HG03432 (cell line): ENCODE data around the gene MED19.
"Not testable (repeated sequence)": the region's sequence is repeated elsewhere in the genome, so short reads cannot be mapped to it uniquely, and the experiment has no call there.

Experiments
- ATAC-seq: cut with Tn5 transposase; IDR thresholded peaks from one replicate; pipeline ENCODE4 v1.9.1; 2021; ENCODE audit warnings: mild to moderate bottlenecking, moderate library complexity; ENCODE audit not compliant: unreplicated experiment

Gene MED19

GRCh38 chr11:57711414-57712255, at the start of gene MED19:
Gene MED19 (minus strand): TSS chr11:57712215. CDS start chr11:57712179, 36 bp downstream.
- ATAC-seq = peak; percentile 49

- no peak for ATAC-seq
Measured at GRCh38 chr11:57758174-57758573, 46.2 kb upstream of the MED19 start.

GRCh38 chr11:57752954-57753353, 40.9 kb upstream of the MED19 start:
- no peak for ATAC-seq

- peak; percentile 44 for ATAC-seq
Measured at GRCh38 chr11:57751676-57752253, 39.8 kb upstream of the MED19 start, which contains the start of gene BTBD18. Gene BTBD18 (minus strand): TSS chr11:57751819. CDS start chr11:57751188, 631 bp downstream.

- no peak for ATAC-seq
Measured at GRCh38 chr11:57751176-57751575, 39.2 kb upstream of the MED19 start.

- no peak for ATAC-seq
Measured at GRCh38 chr11:57746920-57747319, 34.9 kb upstream of the MED19 start.

GRCh38 chr11:57745206-57745605, 33.2 kb upstream of the MED19 start:
- no peak for ATAC-seq

GRCh38 chr11:57744357-57744756, 32.3 kb upstream of the MED19 start:
- no peak for ATAC-seq

- ATAC-seq = no peak
Measured at GRCh38 chr11:57742087-57742452, 30.1 kb upstream of the MED19 start.

- peak; percentile 93 for ATAC-seq
Measured at GRCh38 chr11:57741132-57742086, 29.4 kb upstream of the MED19 start, which contains the start of gene SELENOH. Gene SELENOH (plus strand): TSS chr11:57741491. CDS start chr11:57741596, 105 bp downstream.

- no peak for ATAC-seq
Measured at GRCh38 chr11:57735619-57736298, 23.7 kb upstream of the MED19 start.

GRCh38 chr11:57732661-57733060, 20.6 kb upstream of the MED19 start:
- no peak for ATAC-seq

GRCh38 chr11:57729479-57729878, 17.5 kb upstream of the MED19 start:
- ATAC-seq = no peak

- no peak for ATAC-seq
Measured at GRCh38 chr11:57728829-57729228, 16.8 kb upstream of the MED19 start.

GRCh38 chr11:57727185-57727584, 15.2 kb upstream of the MED19 start:
- no peak for ATAC-seq

GRCh38 chr11:57716726-57717125, 4.7 kb upstream of the MED19 start:
- ATAC-seq = not testable (repeated sequence)

GRCh38 chr11:57713835-57714234, 1.8 kb upstream of the MED19 start:
- ATAC-seq = no peak

GRCh38 chr11:57712256-57713150, 488 bp upstream of the MED19 start, which contains the start of gene TMX2:
Gene TMX2 (plus strand): TSS chr11:57712593. CDS start chr11:57712619, 26 bp downstream.
- ATAC-seq = peak; percentile 92

GRCh38 chr11:57709802-57710367, 2.1 kb downstream of the MED19 start:
- no peak for ATAC-seq
